HG03045 (cell line): ENCODE results near the gene GAS6.

Experiments
- ATAC-seq: cut with Tn5 transposase; IDR thresholded peaks from one replicate; pipeline ENCODE4 v1.9.1; 2021; ENCODE audit warnings: mild to moderate bottlenecking, moderate library complexity; ENCODE audit not compliant: unreplicated experiment

GAS6 gene

GRCh38 chr13:113888701-113889330 is 24.9 kb upstream of the GAS6 start:
- no peak for ATAC-seq

DNA sequence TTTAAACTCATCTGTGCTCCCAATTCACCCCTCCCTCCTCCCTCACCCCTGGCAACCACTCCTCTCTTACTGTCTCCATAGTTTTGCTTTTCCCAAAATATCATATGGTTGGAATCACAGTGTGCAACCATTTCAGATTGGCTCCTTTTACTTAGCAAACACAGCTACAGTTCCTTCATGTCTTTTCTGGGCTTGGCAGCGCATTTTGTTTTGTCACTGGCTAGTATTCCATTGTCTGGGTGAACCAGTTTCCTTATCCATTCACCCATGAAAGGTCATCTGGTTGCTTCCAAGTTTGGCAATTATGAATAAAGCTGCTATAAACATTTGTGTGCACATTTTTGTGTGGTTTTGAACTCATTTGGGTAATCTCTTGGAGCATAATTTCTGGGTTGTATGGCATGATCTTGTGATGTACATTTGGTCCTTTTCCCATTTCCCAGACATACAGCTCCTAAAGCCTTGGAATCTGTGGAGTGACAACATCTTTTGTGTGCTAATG is 23.9 kb upstream of the GAS6 start:
- no peak for ATAC-seq

- no peak for ATAC-seq
Measured at GRCh38 chr13:113886561-113887112, 22.8 kb upstream of the GAS6 start.

- ATAC-seq: no peak
Measured at GRCh38 chr13:113884821-113885220, 20.9 kb upstream of the GAS6 start.

DNA sequence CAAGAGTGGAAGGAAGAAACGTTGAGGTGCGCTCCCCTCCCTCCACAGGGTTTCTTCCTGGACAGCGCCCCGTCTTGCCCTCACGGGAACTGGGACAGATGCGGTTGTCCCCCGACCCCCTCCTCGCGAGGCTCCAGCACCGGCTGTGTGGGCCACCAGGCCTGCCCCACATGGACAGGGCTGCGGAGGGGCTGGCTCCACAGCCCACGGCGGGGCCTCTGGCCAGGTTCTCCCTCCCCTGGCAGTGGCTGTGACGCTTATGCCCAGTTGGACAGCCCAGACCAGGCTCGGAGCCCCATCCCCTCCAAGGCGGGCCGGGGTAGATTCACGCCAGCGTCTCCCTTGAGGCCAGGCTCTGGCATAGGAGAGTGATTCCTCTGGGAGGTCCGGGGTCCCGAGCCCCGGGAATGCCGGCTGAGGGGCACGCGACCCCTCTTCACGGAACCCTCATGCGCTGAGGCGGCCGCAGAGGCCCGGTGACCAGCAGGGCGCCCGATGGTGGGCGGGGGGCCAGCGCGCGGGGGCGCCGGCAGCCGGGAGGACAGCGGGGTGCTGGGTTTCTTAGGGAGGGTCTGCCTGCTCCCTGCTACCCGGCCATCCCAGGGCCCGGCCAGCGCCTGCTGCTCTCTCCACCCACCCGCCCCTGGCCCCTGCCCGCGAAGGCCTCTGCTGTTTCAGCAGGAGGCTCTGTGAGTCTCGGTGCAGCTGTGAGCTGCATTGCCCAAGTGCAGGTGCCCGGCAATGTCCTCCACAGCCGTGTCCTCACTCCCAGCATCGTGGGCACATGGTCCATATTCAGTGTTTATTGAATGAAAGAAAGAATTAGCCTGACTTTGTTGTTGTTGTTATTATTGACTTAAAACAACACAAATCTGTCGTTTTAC is 20.3 kb upstream of the GAS6 start:
- no peak for ATAC-seq

DNA sequence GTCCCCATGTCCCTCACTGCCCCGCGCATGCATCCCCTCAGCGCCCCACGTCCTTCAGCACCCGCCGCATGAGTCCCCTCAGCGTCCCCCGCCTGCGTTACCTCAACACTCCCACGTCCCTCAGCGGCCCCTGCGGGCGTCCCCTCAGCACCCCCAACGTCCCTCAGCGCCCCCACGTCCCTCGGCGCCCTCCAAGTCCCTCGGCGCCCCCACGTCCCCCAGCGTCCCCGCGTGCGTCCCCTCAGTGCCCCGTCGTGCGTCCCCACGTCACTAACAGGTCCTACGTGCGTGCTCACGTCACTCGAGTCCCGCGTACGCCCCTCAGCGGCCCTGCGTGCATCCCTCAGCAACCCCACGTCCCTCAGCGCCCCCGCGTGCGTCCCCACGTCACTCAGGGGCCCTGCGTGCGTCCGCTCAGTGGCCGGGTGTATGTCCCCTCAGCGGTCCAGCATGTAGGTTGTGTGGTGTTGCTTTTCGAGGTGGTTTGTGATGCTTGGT is 19.5 kb upstream of the GAS6 start:
- ATAC-seq: no peak

DNA sequence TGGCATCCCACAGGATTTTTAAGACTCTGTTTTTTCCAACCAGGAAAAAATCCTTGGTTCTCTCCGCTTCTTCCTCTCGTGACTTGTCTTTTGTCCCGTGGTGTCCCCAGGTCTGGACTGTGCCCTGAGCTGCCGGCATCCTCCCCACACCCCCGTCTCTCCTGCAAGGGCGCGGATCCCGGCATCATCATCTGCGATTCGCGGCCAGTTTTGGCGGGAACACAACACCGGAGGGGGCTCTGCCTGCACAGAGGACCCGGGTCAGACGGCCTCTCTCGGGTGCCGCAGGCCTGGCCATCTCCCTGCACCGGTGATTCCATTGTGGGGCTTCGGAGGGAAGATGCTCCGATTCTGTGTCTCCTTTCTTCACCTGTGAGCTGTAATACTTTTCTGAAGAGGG is 18.8 kb upstream of the GAS6 start:
- ATAC-seq: no peak

GRCh38 chr13:113882267-113882630 is 18.4 kb upstream of the GAS6 start:
- ATAC-seq: no peak

DNA sequence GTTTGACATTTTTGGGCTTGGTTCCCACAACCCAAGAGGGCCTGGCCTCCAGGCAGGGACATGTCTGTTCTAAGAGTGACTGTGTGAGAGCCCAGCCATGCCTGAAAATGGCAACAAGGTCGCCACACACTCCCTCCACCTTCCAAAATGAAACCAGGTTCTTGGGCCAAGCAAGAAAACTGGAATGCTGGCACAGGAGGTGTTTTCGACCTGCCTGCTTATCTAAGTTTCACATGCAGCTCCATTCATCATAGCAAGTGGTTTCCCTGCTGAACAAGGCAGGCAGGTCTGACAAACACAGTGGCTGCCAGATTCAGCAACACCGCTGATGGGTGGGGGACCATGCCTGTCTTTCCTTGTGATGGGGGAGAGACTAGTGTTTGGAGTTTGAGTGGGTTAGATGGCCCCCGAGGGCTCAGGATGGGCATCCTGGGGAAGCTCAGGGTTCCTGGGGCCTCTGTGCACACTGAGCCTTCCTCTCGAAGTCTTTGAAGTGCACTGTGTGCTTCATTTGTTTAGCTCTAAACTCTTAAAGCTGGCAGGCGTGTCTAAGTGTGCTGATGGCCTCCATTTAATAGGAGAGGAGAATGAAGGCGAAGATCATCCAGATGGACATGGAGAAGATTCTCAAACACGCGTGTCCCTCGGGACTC is 17.9 kb upstream of the GAS6 start:
- ATAC-seq: no peak

DNA sequence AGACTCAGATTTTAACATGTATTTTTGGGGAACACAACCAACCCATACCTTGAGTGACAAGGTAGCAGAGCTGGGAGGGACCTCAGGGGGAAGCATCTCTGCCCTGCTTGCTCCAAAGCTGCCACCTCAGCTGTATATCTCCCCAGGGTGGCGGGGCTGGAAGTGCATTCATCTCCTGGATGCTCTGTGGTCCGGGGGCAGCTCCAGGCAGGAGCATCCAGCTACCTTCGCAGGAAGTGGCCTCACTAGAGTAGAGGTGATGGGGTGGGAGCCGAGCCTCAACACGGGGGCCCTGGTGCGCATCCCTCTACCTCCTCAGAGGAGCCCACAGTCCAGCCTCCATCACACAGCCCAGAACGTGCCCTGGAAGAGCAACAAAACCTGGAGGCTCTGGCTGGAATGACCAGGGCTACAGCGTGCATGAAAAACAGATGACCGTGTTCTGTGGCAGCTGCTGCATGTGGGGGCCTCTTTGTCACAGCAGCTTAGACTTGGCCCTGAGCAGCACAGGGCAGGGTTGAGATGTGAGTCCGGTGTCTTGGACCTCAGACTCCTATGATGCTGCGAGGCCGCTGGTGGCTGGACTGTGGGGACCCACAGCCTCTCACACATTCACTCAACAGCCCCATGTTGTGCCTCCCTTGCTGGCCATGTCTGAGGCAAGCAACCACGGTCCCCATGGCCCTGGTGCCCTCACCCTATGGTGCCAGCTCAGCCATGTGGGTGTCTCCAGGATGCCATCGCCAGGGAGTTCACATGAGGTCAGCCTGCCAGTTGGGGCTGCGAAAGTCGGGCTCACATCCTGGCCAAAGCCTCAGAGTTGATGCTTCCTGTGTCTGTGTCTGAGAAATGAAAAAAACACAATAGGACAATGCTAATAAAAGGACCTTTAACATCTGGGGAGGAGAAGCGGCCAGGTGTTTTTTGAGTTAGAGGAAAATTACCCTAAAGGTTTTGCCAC is 17.1 kb upstream of the GAS6 start:
- ATAC-seq: no peak

DNA sequence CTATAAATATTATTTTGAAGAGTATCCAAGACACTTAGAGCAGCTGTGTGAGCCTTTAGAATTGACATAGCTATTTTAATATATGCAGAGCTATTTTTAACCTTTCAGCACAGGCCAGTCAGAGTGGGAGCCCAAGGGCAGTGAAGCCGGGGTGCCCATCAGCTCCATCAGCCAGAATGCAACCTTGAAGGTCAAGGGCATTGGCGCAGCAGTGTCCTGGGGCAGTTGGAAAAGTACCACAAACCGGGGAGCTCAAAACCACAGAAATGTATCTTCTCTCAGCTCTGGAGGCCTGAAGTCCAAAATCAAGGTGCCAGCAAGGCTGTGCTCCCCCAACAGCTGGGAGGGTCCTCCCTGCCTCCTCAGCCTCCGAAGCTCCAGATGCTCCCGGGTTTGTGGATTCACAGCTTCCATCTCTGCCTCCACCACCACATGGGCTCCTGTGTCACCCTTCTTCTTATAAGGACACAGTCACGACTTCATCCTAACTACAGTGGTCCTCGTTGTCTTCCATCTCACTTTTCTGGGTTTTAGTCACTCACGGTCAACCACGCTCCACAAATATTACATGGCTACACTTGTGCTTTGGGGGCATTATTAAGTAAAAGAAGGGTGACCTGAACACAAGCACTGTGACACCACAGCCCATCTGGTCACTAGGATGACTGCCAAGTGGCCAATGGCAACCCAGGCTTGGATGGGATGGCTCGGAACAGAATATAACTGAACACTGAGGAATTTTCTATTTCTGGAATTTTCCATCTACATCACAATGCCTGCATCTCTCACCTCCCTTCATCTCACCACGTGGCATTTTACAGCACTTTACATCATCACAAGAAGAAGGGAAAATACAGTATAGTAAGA is 15.9 kb upstream of the GAS6 start:
- no peak for ATAC-seq

DNA sequence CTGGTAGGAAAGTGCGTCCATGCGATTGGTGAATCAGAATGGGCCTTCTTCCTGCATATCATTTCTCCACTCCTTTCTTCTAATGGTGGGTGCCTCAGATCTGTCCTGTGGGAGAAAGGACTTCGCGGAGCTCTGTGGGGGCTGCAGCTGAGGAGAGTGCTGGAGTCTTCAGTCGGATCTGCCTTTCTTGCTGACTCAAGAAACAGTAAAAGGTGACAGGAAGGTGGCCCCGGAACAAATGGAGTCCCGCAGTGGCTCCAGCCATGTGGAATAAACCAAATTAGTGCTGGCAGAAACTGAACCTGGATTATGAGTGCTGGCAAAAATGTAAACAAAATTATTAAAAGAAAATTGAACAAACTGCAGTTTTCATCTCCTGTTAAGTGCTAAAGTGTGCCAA is 15.1 kb upstream of the GAS6 start:
- ATAC-seq: no peak

DNA sequence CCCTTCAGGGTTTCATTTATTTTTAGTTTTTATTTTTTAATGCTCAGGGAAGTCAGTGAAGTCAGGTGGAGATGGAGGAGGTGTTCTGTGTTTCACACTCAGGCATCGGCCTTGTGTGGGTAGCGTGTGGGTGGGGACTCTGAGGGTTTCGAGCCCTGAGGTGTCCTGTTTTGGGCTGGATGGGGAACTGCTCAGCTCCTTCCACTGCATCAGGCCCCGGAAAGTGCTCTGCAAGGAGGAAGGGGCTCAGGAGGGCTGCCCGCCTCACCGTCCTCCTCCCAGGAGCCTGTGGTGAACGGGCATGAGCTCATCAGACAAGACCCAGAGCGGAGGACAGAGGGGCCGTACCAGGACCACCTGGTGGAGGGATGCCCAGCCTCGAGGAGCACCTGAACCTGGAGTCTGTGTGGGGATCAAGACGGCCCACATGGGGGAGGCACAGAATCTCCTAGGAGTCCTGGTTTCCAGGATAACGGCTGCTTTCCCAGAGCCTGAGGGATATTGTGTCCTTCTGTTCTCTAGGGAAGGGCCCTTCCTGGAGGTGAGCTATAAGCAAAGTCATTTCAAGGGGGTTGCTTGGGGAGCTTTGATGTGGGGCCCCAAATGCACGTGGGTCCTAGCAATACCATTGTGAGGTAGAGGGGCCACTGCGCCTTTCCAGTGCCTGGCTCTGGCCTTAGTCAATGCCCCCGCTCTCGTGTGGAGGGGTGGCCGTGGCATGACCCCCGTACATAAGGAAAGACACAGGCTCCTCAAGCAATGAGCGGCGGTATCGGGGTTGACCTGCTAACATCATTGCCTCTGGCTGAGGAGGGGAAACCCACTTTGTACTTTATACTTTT is 13.5 kb upstream of the GAS6 start:
- no peak for ATAC-seq

DNA sequence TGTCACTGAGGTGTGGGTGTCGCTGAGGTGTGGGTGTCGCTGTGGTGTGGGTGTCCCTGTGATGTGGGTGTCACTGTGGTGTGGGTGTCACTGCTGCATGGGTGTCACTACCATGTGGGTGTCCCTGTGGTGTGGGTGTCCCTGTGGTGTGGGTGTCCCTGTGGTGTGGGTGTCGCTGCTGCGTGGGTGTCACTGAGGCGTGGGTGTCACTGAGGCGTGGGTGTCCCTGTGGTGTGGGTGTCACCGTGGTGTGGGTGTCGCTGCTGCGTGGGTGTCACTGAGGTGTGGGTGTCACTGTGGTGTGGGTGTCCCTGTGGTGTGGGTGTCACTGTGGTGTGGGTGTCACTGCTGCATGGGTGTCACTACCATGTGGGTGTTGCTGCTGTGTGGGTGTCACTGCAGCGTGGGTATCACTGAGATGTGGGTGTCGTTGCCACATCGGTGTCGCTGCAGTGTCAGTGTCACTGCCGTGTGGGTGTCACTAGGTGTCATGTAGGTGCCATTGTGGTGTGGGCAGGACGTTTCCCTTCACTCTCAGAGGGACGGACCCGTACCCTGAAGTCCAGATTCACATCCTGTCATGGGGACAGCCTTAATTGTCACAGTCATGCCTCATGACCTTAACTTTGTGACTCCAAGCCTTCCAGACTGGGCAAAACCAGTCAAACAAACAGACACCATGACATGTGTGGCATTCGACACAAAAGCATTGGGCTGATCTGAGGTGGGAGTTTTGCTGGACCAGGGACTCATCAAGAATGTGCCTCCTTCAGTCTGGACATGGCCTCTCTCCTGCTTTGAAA is 12.7 kb upstream of the GAS6 start:
- no peak for ATAC-seq

- ATAC-seq: no peak
Measured at GRCh38 chr13:113875837-113876281, 12.0 kb upstream of the GAS6 start.

GRCh38 chr13:113875429-113875815 is 11.5 kb upstream of the GAS6 start:
- no peak for ATAC-seq

GRCh38 chr13:113874579-113875428 is 10.9 kb upstream of the GAS6 start:
- no peak for ATAC-seq
